Stimulated activated CD8-positive, alpha-beta memory T cell treated with anti-CD3 and anti-CD28 coated beads, Interleukin-4, amount 100 ng/mL, for 4 hours (primary cell): ENCODE measurements around the gene FIGNL2.
"Not testable (repeated sequence)": the region's sequence is repeated elsewhere in the genome, so short reads cannot be mapped to it uniquely, and the experiment has no call there.

ENCODE experiments used
- DNase-seq, 2 donors: peaks; one replicate each; pipeline ENCODE4 v3.0.0-alpha.2; 2020; ENCODE audit warnings: low read depth in 2 of 2, low spot score in 1 of 2

The FIGNL2 gene

GRCh38 chr12:51818566-51819300, 29.8 kb downstream of the FIGNL2 start:
- DNase-seq = no peak

GRCh38 chr12:51818086-51818485, 30.4 kb downstream of the FIGNL2 start:
- DNase-seq = no peak

GRCh38 chr12:51817027-51817953, 31.2 kb downstream of the FIGNL2 start:
- no peak for DNase-seq

GRCh38 chr12:51815571-51815970, 32.9 kb downstream of the FIGNL2 start:
- no peak for DNase-seq

GRCh38 chr12:51814311-51815088, 34.0 kb downstream of the FIGNL2 start:
- peak; percentile 15 to 46 for DNase-seq

- DNase-seq = no peak
These were observed 34.6 kb downstream of the FIGNL2 start for GRCh38 chr12:51813931-51814310.

- no peak for DNase-seq
These were observed 35.6 kb downstream of the FIGNL2 start for GRCh38 chr12:51812871-51813270.

GRCh38 chr12:51811203-51812202, 37.0 kb downstream of the FIGNL2 start:
- no peak for DNase-seq

- DNase-seq = no peak
These were observed 39.3 kb downstream of the FIGNL2 start for GRCh38 chr12:51809193-51809592.

GRCh38 chr12:51806896-51807295, 41.6 kb downstream of the FIGNL2 start:
- no peak for DNase-seq

- DNase-seq = no peak
These were observed 47.5 kb downstream of the FIGNL2 start for GRCh38 chr12:51801027-51801426.

GRCh38 chr12:51798501-51798900, 50.0 kb downstream of the FIGNL2 start:
- DNase-seq = no peak

- DNase-seq = not testable (repeated sequence)
These were observed 50.5 kb downstream of the FIGNL2 start for GRCh38 chr12:51798051-51798450.

- no peak for DNase-seq
These were observed 51.2 kb downstream of the FIGNL2 start for GRCh38 chr12:51797301-51797700.

- DNase-seq = no peak
These were observed 55.3 kb downstream of the FIGNL2 start for GRCh38 chr12:51793201-51793600.

- DNase-seq = no peak
These were observed 56.1 kb downstream of the FIGNL2 start for GRCh38 chr12:51792417-51792816.

GRCh38 chr12:51788876-51789275, 59.6 kb downstream of the FIGNL2 start:
- DNase-seq = no peak

GRCh38 chr12:51785906-51786305, 62.6 kb downstream of the FIGNL2 start:
- no peak for DNase-seq

GRCh38 chr12:51784688-51785087, 63.8 kb downstream of the FIGNL2 start:
- no peak for DNase-seq

- no peak for DNase-seq
These were observed 68.6 kb downstream of the FIGNL2 start for GRCh38 chr12:51779876-51780275.
